Fibroblast of lung (primary cell): ENCODE results near the gene SUSD5.

ENCODE experiments used
- EZH2 ChIP-seq: IDR thresholded peaks from 2 replicates; pipeline ENCODE4 v1.5.1; 2012; ENCODE audit warnings: low read length, control low read depth, mild to moderate bottlenecking; ENCODE audit errors: missing control alignments
- TF ChIP-seq, protein P1 (sequence below), 2 donors: IDR thresholded peaks in 1 of 2; conservative IDR thresholded peaks in 1 of 2; 1 replicate in 1 of 2; 2 replicates in 1 of 2; pipeline ENCODE4 v1.5.1; 2011 to 2012; ENCODE audit warnings: low read length in 2 of 2, control low read depth in 1 of 2, inconsistent platforms in 1 of 2, low read depth in 1 of 2, mild to moderate bottlenecking in 1 of 2

DNA sequence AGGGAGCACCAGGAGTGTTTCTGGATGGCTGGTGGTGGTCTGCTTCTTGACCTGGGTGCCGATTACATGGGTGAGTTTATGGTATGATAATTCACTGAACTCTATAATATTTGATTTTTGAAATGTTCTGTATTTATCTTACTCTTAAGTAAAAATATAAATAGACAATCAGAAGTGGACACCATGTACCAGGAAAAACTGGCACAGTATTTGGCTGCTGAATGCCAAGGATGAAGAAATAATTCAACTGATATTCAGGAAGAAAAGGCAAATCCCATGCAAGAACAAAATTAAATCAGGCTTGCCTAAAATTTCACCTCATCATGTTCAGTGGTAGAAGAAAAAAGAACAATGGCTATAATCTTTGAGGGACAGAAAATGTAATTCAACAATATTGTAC is 53.2 kb downstream of the SUSD5 start:
- TF ChIP-seq, protein P1, sequence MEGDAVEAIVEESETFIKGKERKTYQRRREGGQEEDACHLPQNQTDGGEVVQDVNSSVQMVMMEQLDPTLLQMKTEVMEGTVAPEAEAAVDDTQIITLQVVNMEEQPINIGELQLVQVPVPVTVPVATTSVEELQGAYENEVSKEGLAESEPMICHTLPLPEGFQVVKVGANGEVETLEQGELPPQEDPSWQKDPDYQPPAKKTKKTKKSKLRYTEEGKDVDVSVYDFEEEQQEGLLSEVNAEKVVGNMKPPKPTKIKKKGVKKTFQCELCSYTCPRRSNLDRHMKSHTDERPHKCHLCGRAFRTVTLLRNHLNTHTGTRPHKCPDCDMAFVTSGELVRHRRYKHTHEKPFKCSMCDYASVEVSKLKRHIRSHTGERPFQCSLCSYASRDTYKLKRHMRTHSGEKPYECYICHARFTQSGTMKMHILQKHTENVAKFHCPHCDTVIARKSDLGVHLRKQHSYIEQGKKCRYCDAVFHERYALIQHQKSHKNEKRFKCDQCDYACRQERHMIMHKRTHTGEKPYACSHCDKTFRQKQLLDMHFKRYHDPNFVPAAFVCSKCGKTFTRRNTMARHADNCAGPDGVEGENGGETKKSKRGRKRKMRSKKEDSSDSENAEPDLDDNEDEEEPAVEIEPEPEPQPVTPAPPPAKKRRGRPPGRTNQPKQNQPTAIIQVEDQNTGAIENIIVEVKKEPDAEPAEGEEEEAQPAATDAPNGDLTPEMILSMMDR (conservative IDR thresholded peaks at IDR 0.05 in 1 of 2, IDR thresholded peaks at IDR 0.05 in 1 of 2; ENCODE audit: low read depth in 1 of 2, low read length in 2 of 2), result no peak
- TF ChIP-seq EZH2, result no peak
